HepG2 (cell line): ENCODE measurements around the gene NCOR2. TPM values are rescaled to one million over a fixed set of nuclear protein-coding genes. Genes with fewer than 3 reads are reported as not detected.

Experiments used
- EEA1 ChIP-seq: sonication (generic); formaldehyde crosslinking; IDR thresholded peaks from 2 replicates; pipeline ENCODE4 v1.5.1; 2020; ENCODE audit warnings: mild to moderate bottlenecking, missing genetic modification reagents, borderline replicate concordance
- MLXIP ChIP-seq: sonication (generic); formaldehyde crosslinking; IDR thresholded peaks from 2 replicates; pipeline ENCODE4 v1.9.0; 2021; ENCODE audit warnings: missing genetic modification reagents, borderline replicate concordance
- MYC ChIP-seq: sonication (generic); formaldehyde crosslinking; IDR thresholded peaks from 2 replicates; pipeline ENCODE4 v1.9.0; 2021; ENCODE audit warnings: missing genetic modification reagents, borderline replicate concordance
- RAD51 ChIP-seq: fragments of 450-650 bp; IDR thresholded peaks from 2 replicates; pipeline ENCODE4 v1.6.1; 2016; ENCODE audit warnings: borderline replicate concordance
- RXRB ChIP-seq: IDR thresholded peaks from 2 replicates; pipeline ENCODE4 v1.6.1; 2016; ENCODE audit warnings: borderline replicate concordance, missing genetic modification reagents, missing compliant biosample characterization
- ZFP41 ChIP-seq: sonication (generic); formaldehyde crosslinking; IDR thresholded peaks from 2 replicates; pipeline ENCODE4 v1.4.0; 2020; ENCODE audit warnings: mild to moderate bottlenecking, missing genetic modification reagents, borderline replicate concordance
- ZNF205 ChIP-seq: IDR thresholded peaks from 2 replicates; pipeline ENCODE4 v1.6.1; 2018; ENCODE audit warnings: missing biosample characterization, missing genetic modification reagents
- ZNF317 ChIP-seq: sonication (generic); formaldehyde crosslinking; IDR thresholded peaks from 2 replicates; pipeline ENCODE4 v1.5.0; 2020; ENCODE audit warnings: mild to moderate bottlenecking, missing genetic modification reagents
- ZNF512B ChIP-seq: sonication (generic); formaldehyde crosslinking; IDR thresholded peaks from 2 replicates; pipeline ENCODE4 v1.5.1; 2020; ENCODE audit warnings: missing genetic modification reagents, mild to moderate bottlenecking, borderline replicate concordance
- ZNF652 ChIP-seq: IDR thresholded peaks from 2 replicates; pipeline ENCODE4 v1.6.1; 2016; ENCODE audit warnings: low read depth, borderline replicate concordance
- ZNF674 ChIP-seq: sonication (generic); formaldehyde crosslinking; IDR thresholded peaks from 2 replicates; pipeline ENCODE4 v1.5.0; 2020; ENCODE audit warnings: low read depth, mild to moderate bottlenecking, missing genetic modification reagents
- ZNF766 ChIP-seq: sonication (generic); formaldehyde crosslinking; IDR thresholded peaks from 2 replicates; pipeline ENCODE4 v1.5.0; 2020; ENCODE audit warnings: missing genetic modification reagents, borderline replicate concordance
- polyA plus RNA-seq, 8 experiments: library from polyadenylated mRNA; depleted of rRNA in 3 of 8; stranded (reverse) in 7 of 8; unstranded in 1 of 8; fragments of >200 nt; fragmentation: Illumina TruSeq in 4 of 8; extraction: Trizol in 4 of 8; gene quantifications; 2 replicates each; pipeline versions ENCODE4 v1.2.1 to v1.2.3, GENCODE V29; 2011 to 2016; ENCODE audit warnings: low read depth in 4 of 8, missing spikeins in 1 of 8, mixed read lengths in 1 of 8; ENCODE audit not compliant: insufficient read depth in 1 of 8
- total RNA-seq, 5 experiments: library from RNA; depleted of rRNA; stranded (reverse); fragments of >200 nt; fragmentation: Illumina TruSeq; extraction: Trizol; gene quantifications; 2 replicates each; pipeline ENCODE4 v1.2.3, GENCODE V29; 2016; ENCODE audit warnings: low read depth in 1 of 5
- TF ChIP-seq, protein P1 (sequence below): sonication (generic); formaldehyde crosslinking; IDR thresholded peaks from 2 replicates; pipeline ENCODE4 v1.5.0; 2020; ENCODE audit warnings: mild to moderate bottlenecking, missing genetic modification reagents
- TF ChIP-seq, protein P2 (sequence below): fragments of 450-650 bp; IDR thresholded peaks from 2 replicates; pipeline ENCODE4 v1.6.1; 2017; ENCODE audit warnings: mild to moderate bottlenecking

Gene NCOR2
- total and polyA plus RNA-seq, 2 of the 13 experiments (the other 11 are each of a cell fraction or from before 2014, with no cell fraction given): 4.5 to 5.7 TPM

DNA sequence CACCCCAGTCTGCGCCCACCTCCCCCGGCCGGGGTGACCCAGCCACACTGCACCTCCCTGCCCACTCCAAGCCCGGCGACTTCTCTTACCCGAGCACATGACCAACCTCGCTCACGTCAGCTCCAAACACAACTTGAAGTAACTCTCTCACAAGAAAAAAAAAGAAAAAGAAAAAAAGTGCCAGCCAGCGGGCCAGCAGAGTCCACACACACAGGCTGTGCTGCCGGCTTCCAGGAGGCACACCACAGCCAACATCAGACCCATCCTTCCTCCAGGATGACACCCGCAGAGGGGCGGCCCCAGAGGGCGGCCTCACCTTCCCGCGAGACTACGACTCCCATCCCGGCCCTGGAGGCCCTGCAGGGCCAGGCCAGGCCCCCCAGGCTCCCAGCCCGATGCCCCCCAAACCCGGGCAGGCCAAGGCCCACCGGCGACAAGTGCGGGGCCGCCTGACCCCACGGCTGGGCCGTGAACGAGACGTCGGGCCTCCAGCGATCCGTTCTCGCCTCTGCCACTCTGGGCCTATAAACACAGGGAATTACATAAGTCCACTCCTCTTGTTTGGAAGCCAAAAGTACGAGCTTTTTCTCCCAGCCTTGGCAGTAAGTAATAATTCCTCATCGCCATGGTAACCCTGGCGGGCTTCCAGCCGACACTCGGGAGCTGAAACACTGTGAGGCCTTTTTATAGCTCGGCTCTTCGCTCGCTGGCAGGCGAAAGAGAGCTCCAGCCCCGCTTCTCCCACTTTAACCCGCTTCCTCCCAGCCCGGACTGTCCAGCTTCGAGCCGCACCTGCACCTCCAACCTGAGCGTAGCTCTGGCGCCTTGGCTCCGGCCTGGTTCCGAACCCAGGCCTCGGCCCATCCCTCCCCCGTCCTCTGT, 49.1 kb downstream of the NCOR2 start (continued):
- TF ChIP-seq ZNF766: 0 out of 2 replicates have a peak, but pooled peaks have one; percentile 59
- TF ChIP-seq, protein P1, sequence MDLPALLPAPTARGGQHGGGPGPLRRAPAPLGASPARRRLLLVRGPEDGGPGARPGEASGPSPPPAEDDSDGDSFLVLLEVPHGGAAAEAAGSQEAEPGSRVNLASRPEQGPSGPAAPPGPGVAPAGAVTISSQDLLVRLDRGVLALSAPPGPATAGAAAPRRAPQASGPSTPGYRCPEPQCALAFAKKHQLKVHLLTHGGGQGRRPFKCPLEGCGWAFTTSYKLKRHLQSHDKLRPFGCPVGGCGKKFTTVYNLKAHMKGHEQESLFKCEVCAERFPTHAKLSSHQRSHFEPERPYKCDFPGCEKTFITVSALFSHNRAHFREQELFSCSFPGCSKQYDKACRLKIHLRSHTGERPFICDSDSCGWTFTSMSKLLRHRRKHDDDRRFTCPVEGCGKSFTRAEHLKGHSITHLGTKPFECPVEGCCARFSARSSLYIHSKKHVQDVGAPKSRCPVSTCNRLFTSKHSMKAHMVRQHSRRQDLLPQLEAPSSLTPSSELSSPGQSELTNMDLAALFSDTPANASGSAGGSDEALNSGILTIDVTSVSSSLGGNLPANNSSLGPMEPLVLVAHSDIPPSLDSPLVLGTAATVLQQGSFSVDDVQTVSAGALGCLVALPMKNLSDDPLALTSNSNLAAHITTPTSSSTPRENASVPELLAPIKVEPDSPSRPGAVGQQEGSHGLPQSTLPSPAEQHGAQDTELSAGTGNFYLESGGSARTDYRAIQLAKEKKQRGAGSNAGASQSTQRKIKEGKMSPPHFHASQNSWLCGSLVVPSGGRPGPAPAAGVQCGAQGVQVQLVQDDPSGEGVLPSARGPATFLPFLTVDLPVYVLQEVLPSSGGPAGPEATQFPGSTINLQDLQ (CRISPR knock-in tag): 0 out of 2 replicates have a peak, but pooled peaks have one; percentile 54
- peak; percentile 71 for TF ChIP-seq ZNF652
- TF ChIP-seq EEA1 (CRISPR knock-in tag): no peak
- TF ChIP-seq ZNF674 (CRISPR knock-in tag): no peak
- no peak for TF ChIP-seq MLXIP (CRISPR knock-in tag)
- TF ChIP-seq MYC (CRISPR knock-in tag): peak; percentile 48; the same call in 1 of the 2 replicates
- TF ChIP-seq ZNF205 (CRISPR knock-in tag): peak; percentile 77; the same call in 1 of the 2 replicates
- no peak for TF ChIP-seq RAD51
- no peak; the same call in 1 of the 2 replicates for TF ChIP-seq RXRB (CRISPR knock-in tag)
- TF ChIP-seq ZNF317 (CRISPR knock-in tag): no peak
- peak; percentile 76; the same call in 1 of the 2 replicates for TF ChIP-seq ZNF512B (CRISPR knock-in tag)
- TF ChIP-seq, protein P2, sequence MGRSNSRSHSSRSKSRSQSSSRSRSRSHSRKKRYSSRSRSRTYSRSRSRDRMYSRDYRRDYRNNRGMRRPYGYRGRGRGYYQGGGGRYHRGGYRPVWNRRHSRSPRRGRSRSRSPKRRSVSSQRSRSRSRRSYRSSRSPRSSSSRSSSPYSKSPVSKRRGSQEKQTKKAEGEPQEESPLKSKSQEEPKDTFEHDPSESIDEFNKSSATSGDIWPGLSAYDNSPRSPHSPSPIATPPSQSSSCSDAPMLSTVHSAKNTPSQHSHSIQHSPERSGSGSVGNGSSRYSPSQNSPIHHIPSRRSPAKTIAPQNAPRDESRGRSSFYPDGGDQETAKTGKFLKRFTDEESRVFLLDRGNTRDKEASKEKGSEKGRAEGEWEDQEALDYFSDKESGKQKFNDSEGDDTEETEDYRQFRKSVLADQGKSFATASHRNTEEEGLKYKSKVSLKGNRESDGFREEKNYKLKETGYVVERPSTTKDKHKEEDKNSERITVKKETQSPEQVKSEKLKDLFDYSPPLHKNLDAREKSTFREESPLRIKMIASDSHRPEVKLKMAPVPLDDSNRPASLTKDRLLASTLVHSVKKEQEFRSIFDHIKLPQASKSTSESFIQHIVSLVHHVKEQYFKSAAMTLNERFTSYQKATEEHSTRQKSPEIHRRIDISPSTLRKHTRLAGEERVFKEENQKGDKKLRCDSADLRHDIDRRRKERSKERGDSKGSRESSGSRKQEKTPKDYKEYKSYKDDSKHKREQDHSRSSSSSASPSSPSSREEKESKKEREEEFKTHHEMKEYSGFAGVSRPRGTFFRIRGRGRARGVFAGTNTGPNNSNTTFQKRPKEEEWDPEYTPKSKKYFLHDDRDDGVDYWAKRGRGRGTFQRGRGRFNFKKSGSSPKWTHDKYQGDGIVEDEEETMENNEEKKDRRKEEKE: no peak
- no peak for TF ChIP-seq ZFP41 (CRISPR knock-in tag)
